HAP-1 (cell line): ENCODE results near the gene ZNF800.
A peak's percentile ranks its signal among the peaks of the same experiment; 100 is the strongest.

Source experiments
- DNase-seq, 2 experiments: peaks; one replicate each; pipeline ENCODE4 v3.0.0-alpha.2; 2016 to 2020; ENCODE audit warnings: low spot score in 2 of 2
- H3K27me3 ChIP-seq: fragments of 250-450 bp; sonication (Bioruptor Pico); 2 replicates; pipeline ENCODE4 v1.5.1; 2020; ENCODE audit warnings: low read depth, mild to moderate bottlenecking, moderate library complexity
- H3K36me3 ChIP-seq: fragments of 250-450 bp; sonication (Bioruptor Pico); replicated peaks from 2 replicates; pipeline ENCODE4 v1.5.1; 2020; ENCODE audit warnings: mild to moderate bottlenecking
- H3K4me1 ChIP-seq: fragments of 250-450 bp; sonication (Bioruptor Pico); 2 replicates; pipeline ENCODE4 v1.5.1; 2020; ENCODE audit warnings: mild to moderate bottlenecking
- H3K4me3 ChIP-seq: fragments of 250-450 bp; sonication (Bioruptor Pico); 2 replicates; pipeline ENCODE4 v1.5.1; 2020; ENCODE audit warnings: mild to moderate bottlenecking, moderate library complexity
- H3K9me3 ChIP-seq: fragments of 250-450 bp; sonication (Bioruptor Pico); 2 replicates; pipeline ENCODE4 v1.5.1; 2020; ENCODE audit warnings: mild to moderate bottlenecking, moderate library complexity
- in situ Hi-C: fragments of 300-500 bp; cut with MboI; formaldehyde crosslinking; loops from 3 replicates; pipeline ENCODE4 v1.14.3; 2020; ENCODE audit warnings: low sequenced_read_pairs, inconsistent platforms, mixed read lengths

ZNF800 gene

GRCh38 chr7:127349881-127350280 is 42.6 kb downstream of the ZNF800 start:
- Histone ChIP-seq H3K9me3 (no peaks in the 10 kb centered on the region), H3K36me3 (no peaks in the 10 kb centered on the region), H3K4me1 (no peaks in the 10 kb centered on the region), H3K27me3 (no peaks in the 10 kb centered on the region), H3K4me3 (no peak overlapping the region)
- no peak for DNase-seq
- in situ Hi-C loops, result no loop called here

GRCh38 chr7:127348247-127348631 is 44.3 kb downstream of the ZNF800 start:
- Histone ChIP-seq H3K4me3 (peak overlapping the region; percentile 15; the same call in 1 of the 2 replicates), H3K4me1 (no peaks in the 10 kb centered on the region), H3K36me3 (no peaks in the 10 kb centered on the region), H3K9me3 (no peaks in the 10 kb centered on the region), H3K27me3 (no peaks in the 10 kb centered on the region)
- DNase-seq, result no peak
- in situ Hi-C loops, result no loop called here

- Histone ChIP-seq H3K36me3 (no peaks in the 10 kb centered on the region), H3K27me3 (no peaks in the 10 kb centered on the region), H3K9me3 (no peaks in the 10 kb centered on the region), H3K4me1 (no peaks in the 10 kb centered on the region), H3K4me3 (peak overlapping the region; percentile 15; the same call in 1 of the 2 replicates)
- in situ Hi-C loops, result no loop called here
- peak; percentile 60 to 80 for DNase-seq
These were observed 44.8 kb downstream of the ZNF800 start for GRCh38 chr7:127347567-127348246.

GRCh38 chr7:127346575-127347256 is 45.8 kb downstream of the ZNF800 start:
- H3K4me3 ChIP-seq, result no peak overlapping the region
- no peak for DNase-seq
- in situ Hi-C loops, result no loop called here
- no peaks in the 10 kb centered on the region for H3K36me3 ChIP-seq
- no peaks in the 10 kb centered on the region for H3K4me1 ChIP-seq
- H3K27me3 ChIP-seq, result no peaks in the 10 kb centered on the region
- no peaks in the 10 kb centered on the region for H3K9me3 ChIP-seq

GRCh38 chr7:127342596-127342995 is 49.9 kb downstream of the ZNF800 start:
- H3K27me3 ChIP-seq, result peaks cover 2% of the 10 kb centered on the region; the same call in 1 of the 2 replicates
- no peaks in the 10 kb centered on the region for H3K36me3 ChIP-seq
- no peak for DNase-seq
- no peaks in the 10 kb centered on the region for H3K9me3 ChIP-seq
- H3K4me3 ChIP-seq, result no peak overlapping the region
- H3K4me1 ChIP-seq, result no peaks in the 10 kb centered on the region
- in situ Hi-C loops, result no loop called here

GRCh38 chr7:127338122-127338521 is 54.4 kb downstream of the ZNF800 start:
- Histone ChIP-seq H3K27me3 (peaks cover 14% of the 10 kb centered on the region), H3K4me3 (no peak overlapping the region), H3K9me3 (no peaks in the 10 kb centered on the region), H3K4me1 (no peaks in the 10 kb centered on the region; the same call in 1 of the 2 replicates), H3K36me3 (no peaks in the 10 kb centered on the region)
- no peak for DNase-seq
- in situ Hi-C loops, result no loop called here

- in situ Hi-C loops, result no loop called here
These were observed 54.9 kb downstream of the ZNF800 start for GRCh38 chr7:127337581-127337980.

GRCh38 chr7:127336458-127336857 is 56.0 kb downstream of the ZNF800 start:
- no peak overlapping the region for H3K4me3 ChIP-seq
- in situ Hi-C loops, result no loop called here
- no peaks in the 10 kb centered on the region; the same call in 1 of the 2 replicates for H3K4me1 ChIP-seq
- H3K9me3 ChIP-seq, result no peaks in the 10 kb centered on the region
- no peak for DNase-seq
- H3K36me3 ChIP-seq, result no peaks in the 10 kb centered on the region
- H3K27me3 ChIP-seq, result peaks cover 14% of the 10 kb centered on the region

More at GRCh38 chr7:127337581-127337980, 54.9 kb downstream of the ZNF800 start:
- Histone ChIP-seq H3K27me3 (peaks cover 14% of the 10 kb centered on the region), H3K36me3 (no peaks in the 10 kb centered on the region), H3K4me3 (no peak overlapping the region), H3K4me1 (no peaks in the 10 kb centered on the region; the same call in 1 of the 2 replicates), H3K9me3 (no peaks in the 10 kb centered on the region)
- DNase-seq, result no peak

GRCh38 chr7:127332880-127333279 is 59.6 kb downstream of the ZNF800 start:
- no peaks in the 10 kb centered on the region for H3K36me3 ChIP-seq
- H3K4me3 ChIP-seq, result no peak overlapping the region
- peaks cover 17% of the 10 kb centered on the region for H3K27me3 ChIP-seq
- H3K4me1 ChIP-seq, result no peaks in the 10 kb centered on the region; the same call in 1 of the 2 replicates
- DNase-seq, result peak in 1 of 2 experiments; percentile 54
- in situ Hi-C loops, result no loop called here
- H3K9me3 ChIP-seq, result no peaks in the 10 kb centered on the region

GRCh38 chr7:127330070-127330469 is 62.4 kb downstream of the ZNF800 start:
- in situ Hi-C loops, result no loop called here
- Histone ChIP-seq H3K4me1 (no peaks in the 10 kb centered on the region; the same call in 1 of the 2 replicates), H3K4me3 (no peak overlapping the region), H3K9me3 (no peaks in the 10 kb centered on the region), H3K36me3 (no peaks in the 10 kb centered on the region), H3K27me3 (peaks cover 21% of the 10 kb centered on the region)
- no peak for DNase-seq

- Histone ChIP-seq H3K4me1 (no peaks in the 10 kb centered on the region), H3K36me3 (no peaks in the 10 kb centered on the region), H3K9me3 (no peaks in the 10 kb centered on the region), H3K4me3 (no peak overlapping the region), H3K27me3 (peaks cover 23% of the 10 kb centered on the region)
- no peak for DNase-seq
- in situ Hi-C loops, result no loop called here
These were observed 69.5 kb downstream of the ZNF800 start for GRCh38 chr7:127322832-127323493.

- H3K27me3 ChIP-seq, result peaks cover 23% of the 10 kb centered on the region
- no peaks in the 10 kb centered on the region for H3K9me3 ChIP-seq
- H3K4me3 ChIP-seq, result no peak overlapping the region
- in situ Hi-C loops, result no loop called here
- DNase-seq, result no peak
- no peaks in the 10 kb centered on the region for H3K36me3 ChIP-seq
- no peaks in the 10 kb centered on the region for H3K4me1 ChIP-seq
These were observed 70.2 kb downstream of the ZNF800 start for GRCh38 chr7:127322351-127322750.

- no peaks in the 10 kb centered on the region for H3K4me1 ChIP-seq
- in situ Hi-C loops, result no loop called here
- no peak for DNase-seq
- H3K4me3 ChIP-seq, result no peak overlapping the region
- H3K27me3 ChIP-seq, result peaks cover 19% of the 10 kb centered on the region
- no peaks in the 10 kb centered on the region for H3K9me3 ChIP-seq
- no peaks in the 10 kb centered on the region for H3K36me3 ChIP-seq
These were observed 71.5 kb downstream of the ZNF800 start for GRCh38 chr7:127320974-127321373.
